Hepatocyte (in vitro differentiated cells): ENCODE results near the gene CD248. TPM values are rescaled to one million over a fixed set of nuclear protein-coding genes. Genes with fewer than 3 reads are reported as not detected.
A peak's percentile ranks its signal among the peaks of the same experiment; 100 is the strongest.
"Not testable (repeated sequence)": the region's sequence is repeated elsewhere in the genome, so short reads cannot be mapped to it uniquely, and the experiment has no call there.

Source experiments
- DNase-seq: peaks from one replicate; pipeline ENCODE4 v3.0.0-alpha.2; 2016; ENCODE audit warnings: low spot score
- H2AFZ ChIP-seq: fragments of 200-600 bp; sonication (generic); 2 replicates; pipeline ENCODE4 v1.6.0; 2016; ENCODE audit warnings: antibody characterized with exemption, mild to moderate bottlenecking
- H3K27ac ChIP-seq: fragments of 200-600 bp; sonication (generic); 2 replicates; pipeline ENCODE4 v1.5.1; 2016; ENCODE audit warnings: mild to moderate bottlenecking
- H3K27me3 ChIP-seq: fragments of 200-600 bp; sonication (generic); 2 replicates; pipeline ENCODE4 v1.6.1; 2016
- H3K36me3 ChIP-seq: fragments of 200-600 bp; sonication (generic); replicated peaks from 2 replicates; pipeline ENCODE4 v1.5.1; 2016; ENCODE audit warnings: low read depth; ENCODE audit not compliant: insufficient read depth
- H3K4me1 ChIP-seq: fragments of 200-600 bp; sonication (generic); 2 replicates; pipeline ENCODE4 v1.5.1; 2016; ENCODE audit warnings: mild to moderate bottlenecking, moderate library complexity; ENCODE audit not compliant: insufficient read depth
- H3K4me2 ChIP-seq: fragments of 200-600 bp; sonication (generic); 2 replicates; pipeline ENCODE4 v1.6.0; 2016
- H3K4me3 ChIP-seq: fragments of 200-600 bp; sonication (generic); 2 replicates; pipeline ENCODE4 v1.5.1; 2016; ENCODE audit warnings: mild to moderate bottlenecking
- H3K79me2 ChIP-seq: fragments of 200-600 bp; sonication (generic); 2 replicates; pipeline ENCODE4 v1.6.0; 2017; ENCODE audit warnings: mild to moderate bottlenecking
- H3K9me2 ChIP-seq: fragments of 200-600 bp; sonication (generic); replicated peaks from 2 replicates; pipeline ENCODE4 v1.6.0; 2017; ENCODE audit warnings: mild to moderate bottlenecking; ENCODE audit not compliant: insufficient read depth
- H3K9me3 ChIP-seq: fragments of 200-600 bp; sonication (generic); 2 replicates; pipeline ENCODE4 v1.5.1; 2016; ENCODE audit warnings: low read depth, mild to moderate bottlenecking
- H4K20me1 ChIP-seq: fragments of 200-600 bp; sonication (generic); 2 replicates; pipeline ENCODE4 v1.6.0; 2016; ENCODE audit warnings: mild to moderate bottlenecking; ENCODE audit not compliant: insufficient read depth, poor library complexity, severe bottlenecking
- EZH2 ChIP-seq: fragments of 200-600 bp; sonication (generic); IDR thresholded peaks from 2 replicates; pipeline ENCODE4 v1.6.1; 2016; ENCODE audit warnings: antibody characterized with exemption, mild to moderate bottlenecking, borderline replicate concordance
- EZH2phosphoT487 ChIP-seq: fragments of 200-600 bp; sonication (generic); IDR thresholded peaks from one replicate; pipeline ENCODE4 v1.6.1; 2018; ENCODE audit warnings: antibody characterized with exemption, mild to moderate bottlenecking, low read depth, moderate library complexity; ENCODE audit not compliant: unreplicated experiment, severe bottlenecking
- WGBS: methylation state at CpG from one replicate; pipeline ENCODE4 v1.1.6; 2016; ENCODE audit warnings: low lambda C conversion rate; ENCODE audit errors: missing lambda C conversion rate; 5-methylcytosine and 5-hydroxymethylcytosine counted together
- polyA plus RNA-seq: library from polyadenylated mRNA; unstranded; fragments of >200 nt; fragmentation: Nextera tagmentation; extraction: Ambion mirVana; gene quantifications from 2 replicates; pipeline ENCODE4 v1.2.1, GENCODE V29; 2016
- total RNA-seq: library from RNA; depleted of rRNA; stranded (reverse); fragments of >200 nt; gene quantifications from 2 replicates; pipeline ENCODE4 v1.2.3, GENCODE V29; 2014
- TF ChIP-seq, protein P1 (sequence below): fragments of 200-600 bp; sonication (generic); IDR thresholded peaks from 2 replicates; pipeline ENCODE4 v1.5.1; 2016; ENCODE audit warnings: antibody characterized with exemption, mild to moderate bottlenecking; ENCODE audit not compliant: poor library complexity

CD248 gene
- total and polyA plus RNA-seq, 2 experiments from 2014 or later, result 24.6 to 210 TPM

DNA sequence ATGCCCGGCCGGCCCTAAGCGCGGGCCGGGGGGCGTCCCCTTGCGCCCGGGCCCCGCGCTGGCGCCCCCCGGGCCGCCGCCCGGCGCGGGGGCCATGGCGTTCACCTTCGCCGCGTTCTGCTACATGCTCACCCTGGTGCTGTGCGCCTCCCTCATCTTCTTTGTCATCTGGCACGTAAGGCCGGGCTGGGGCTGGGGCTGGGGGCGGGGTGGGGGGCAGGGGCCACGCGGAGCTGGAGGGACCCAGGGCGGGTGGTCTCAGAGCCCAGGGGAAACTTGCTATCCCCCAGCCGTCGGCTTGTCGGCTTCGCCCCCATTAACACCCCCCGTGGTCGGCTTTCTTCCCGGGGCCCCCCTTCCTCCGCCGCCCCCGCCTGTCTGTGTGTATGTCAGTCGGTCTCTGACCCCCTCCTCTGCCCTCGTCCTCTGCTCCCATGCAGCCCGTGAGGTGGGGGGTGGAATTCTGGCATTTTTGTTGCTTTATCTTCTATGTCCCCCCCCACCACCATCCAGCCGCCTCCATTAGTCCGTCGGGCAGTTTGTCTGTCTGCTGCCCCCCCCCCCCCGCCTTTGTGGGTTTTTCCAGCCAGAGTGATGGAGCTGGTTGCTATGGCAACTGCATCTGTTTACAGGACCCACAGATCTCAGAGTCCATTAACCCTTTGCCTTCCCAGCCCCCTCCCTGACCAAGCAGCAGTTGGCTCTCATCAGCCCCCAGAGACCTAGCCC lies 38.3 kb downstream of the CD248 start:
- Histone ChIP-seq H3K27me3 (no peaks in the 10 kb centered on the region), H2AFZ (no peak overlapping the region), H4K20me1 (peaks cover 3% of the 10 kb centered on the region), H3K36me3 (no peaks in the 10 kb centered on the region), H3K27ac (no peak overlapping the region), H3K9me3 (no peaks in the 10 kb centered on the region), H3K79me2 (no peaks in the 10 kb centered on the region), H3K4me1 (peaks cover 9% of the 10 kb centered on the region), H3K9me2 (no peaks in the 10 kb centered on the region), H3K4me3 (no peak overlapping the region), H3K4me2 (peak overlapping the region; percentile 80)
- DNase-seq, result no peak
- no peak for TF ChIP-seq EZH2
- TF ChIP-seq EZH2phosphoT487, result no peak
- TF ChIP-seq, protein P1, sequence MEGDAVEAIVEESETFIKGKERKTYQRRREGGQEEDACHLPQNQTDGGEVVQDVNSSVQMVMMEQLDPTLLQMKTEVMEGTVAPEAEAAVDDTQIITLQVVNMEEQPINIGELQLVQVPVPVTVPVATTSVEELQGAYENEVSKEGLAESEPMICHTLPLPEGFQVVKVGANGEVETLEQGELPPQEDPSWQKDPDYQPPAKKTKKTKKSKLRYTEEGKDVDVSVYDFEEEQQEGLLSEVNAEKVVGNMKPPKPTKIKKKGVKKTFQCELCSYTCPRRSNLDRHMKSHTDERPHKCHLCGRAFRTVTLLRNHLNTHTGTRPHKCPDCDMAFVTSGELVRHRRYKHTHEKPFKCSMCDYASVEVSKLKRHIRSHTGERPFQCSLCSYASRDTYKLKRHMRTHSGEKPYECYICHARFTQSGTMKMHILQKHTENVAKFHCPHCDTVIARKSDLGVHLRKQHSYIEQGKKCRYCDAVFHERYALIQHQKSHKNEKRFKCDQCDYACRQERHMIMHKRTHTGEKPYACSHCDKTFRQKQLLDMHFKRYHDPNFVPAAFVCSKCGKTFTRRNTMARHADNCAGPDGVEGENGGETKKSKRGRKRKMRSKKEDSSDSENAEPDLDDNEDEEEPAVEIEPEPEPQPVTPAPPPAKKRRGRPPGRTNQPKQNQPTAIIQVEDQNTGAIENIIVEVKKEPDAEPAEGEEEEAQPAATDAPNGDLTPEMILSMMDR, result no peak
- WGBS, result 3% methylated on average over 23 of the region's 45 CpGs

DNA sequence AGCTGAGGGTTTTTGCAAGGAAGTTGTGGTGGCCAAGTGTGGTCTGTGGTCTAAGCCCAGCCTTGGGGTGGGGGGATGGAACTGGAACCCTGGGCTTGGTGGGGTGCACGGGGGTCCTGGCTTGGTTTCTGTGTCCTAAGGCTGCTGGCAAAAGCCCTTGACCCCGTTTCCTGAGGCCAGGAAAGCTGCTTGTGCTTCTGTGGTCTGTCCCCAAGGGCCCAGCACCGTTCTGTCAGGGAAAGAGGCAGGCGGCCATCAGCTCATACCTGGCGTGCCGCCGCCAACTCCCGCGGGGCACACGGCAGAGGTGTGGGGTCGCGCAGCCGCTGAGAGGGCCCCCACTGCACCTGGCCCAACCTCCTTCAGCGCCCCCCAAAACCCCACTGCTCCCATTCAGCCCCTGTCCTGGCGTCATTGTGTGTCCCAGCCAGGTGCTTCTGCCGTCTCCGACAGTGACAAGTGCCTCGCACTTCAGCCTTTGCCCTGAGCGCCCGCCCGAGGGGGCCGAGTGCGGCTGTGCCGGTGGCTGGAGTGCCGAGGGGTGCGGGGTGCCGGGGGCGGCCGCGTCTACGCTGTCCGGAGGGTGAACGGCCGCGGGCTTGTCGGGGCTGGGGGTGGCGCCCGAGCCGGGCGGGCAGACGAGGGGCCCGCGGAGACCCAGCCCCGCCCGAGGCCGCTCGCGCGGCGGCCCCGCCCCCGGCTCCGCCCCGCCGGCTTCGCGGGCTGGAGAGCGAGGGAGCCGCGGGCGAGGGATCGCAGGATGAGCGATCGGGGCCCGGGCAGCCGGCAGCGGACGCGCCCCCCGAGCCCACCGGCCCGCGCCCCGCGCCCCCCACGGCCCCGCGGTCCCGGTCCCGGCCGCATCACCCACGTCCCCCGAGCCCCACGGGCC lies 39.1 kb downstream of the CD248 start, which contains the start of gene CNIH2:
TSS of gene CNIH2 (plus strand) at position 705 of the 892 bp plus-strand sequence. CDS start 282 bp downstream, outside the sequence.
- Histone ChIP-seq H3K36me3 (no peaks in the 10 kb centered on the region), H2AFZ (no peak within 1 kb of the TSS), H3K79me2 (no peaks in the 10 kb centered on the region), H4K20me1 (peaks cover 3% of the 10 kb centered on the region), H3K4me2 (peak within 1 kb of the TSS; percentile 94), H3K9me3 (no peaks in the 10 kb centered on the region), H3K27ac (no peak within 1 kb of the TSS), H3K4me3 (peak within 1 kb of the TSS; percentile 27), H3K4me1 (peaks cover 9% of the 10 kb centered on the region), H3K27me3 (no peaks in the 10 kb centered on the region), H3K9me2 (no peaks in the 10 kb centered on the region)
- WGBS, result 14% methylated on average over 19 of the region's 84 CpGs
- TF ChIP-seq EZH2phosphoT487 (no peak), EZH2 (no peak)
- TF ChIP-seq, protein P1, result no peak
- DNase-seq, result peak; percentile 68

DNA sequence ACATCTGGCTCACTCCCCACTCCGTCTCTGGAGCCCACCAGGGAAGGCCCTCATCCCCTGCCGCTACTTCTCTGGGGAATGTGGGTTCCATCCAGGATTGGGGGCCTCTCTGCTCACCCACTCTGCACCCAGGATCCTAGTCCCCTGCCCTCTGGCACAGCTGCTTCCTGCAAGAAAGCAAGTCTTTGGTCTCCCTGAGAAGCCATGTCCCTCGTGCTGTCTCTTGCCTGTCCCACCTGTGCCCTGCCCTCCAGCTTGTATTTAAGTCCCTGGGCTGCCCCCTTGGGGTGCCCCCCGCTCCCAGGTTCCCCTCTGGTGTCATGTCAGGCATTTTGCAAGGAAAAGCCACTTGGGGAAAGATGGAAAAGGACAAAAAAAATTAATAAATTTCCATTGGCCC lies 39.8 kb downstream of the CD248 start:
- H3K4me3 ChIP-seq, H2AFZ ChIP-seq, H3K27me3 ChIP-seq, H3K27ac ChIP-seq, H3K9me2 ChIP-seq, H3K79me2 ChIP-seq, H3K9me3 ChIP-seq, H3K4me1 ChIP-seq, H4K20me1 ChIP-seq, H3K36me3 ChIP-seq, DNase-seq: not testable (repeated sequence)
- H3K4me2 ChIP-seq, result peak overlapping the region; percentile 94
- WGBS, result 70% methylated on average over 4 of the region's 4 CpGs

DNA sequence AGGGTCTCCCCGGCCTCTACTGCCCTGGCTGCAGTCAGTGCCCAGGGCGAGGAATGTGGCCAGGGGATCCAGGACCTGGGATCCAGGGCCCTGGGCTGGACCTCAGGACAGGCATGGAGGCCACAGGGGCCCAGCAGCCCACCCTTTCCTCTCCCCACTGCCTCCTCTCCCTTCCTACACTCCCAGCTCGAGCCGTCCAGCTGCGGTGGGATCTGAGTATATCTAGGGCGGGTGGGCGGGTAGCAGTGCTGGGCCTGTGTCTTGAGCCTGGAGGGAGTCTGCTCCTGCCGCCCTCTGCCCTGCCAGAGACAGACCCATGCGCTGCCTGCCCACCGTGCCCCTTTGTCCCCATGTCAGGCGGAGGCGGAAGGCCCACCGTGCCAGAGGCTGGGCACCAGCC lies 40.2 kb downstream of the CD248 start:
- whole genome bisulfite sequencing, result 91% methylated on average over 9 of the region's 13 CpGs
- H3K9me3 ChIP-seq, H3K4me3 ChIP-seq, DNase-seq, H3K4me2 ChIP-seq, H3K4me1 ChIP-seq, H3K79me2 ChIP-seq, H3K27ac ChIP-seq, H3K27me3 ChIP-seq, H3K9me2 ChIP-seq, H4K20me1 ChIP-seq, H2AFZ ChIP-seq, H3K36me3 ChIP-seq: not testable (repeated sequence)
